SHP77 (cell line): ENCODE results near the gene PRMT7.

Experiments
- DNase-seq, 2 experiments: peaks; one replicate each; lab custom pipeline; 2025; lab: John Stamatoyannopoulos, UW

The PRMT7 gene

DNA sequence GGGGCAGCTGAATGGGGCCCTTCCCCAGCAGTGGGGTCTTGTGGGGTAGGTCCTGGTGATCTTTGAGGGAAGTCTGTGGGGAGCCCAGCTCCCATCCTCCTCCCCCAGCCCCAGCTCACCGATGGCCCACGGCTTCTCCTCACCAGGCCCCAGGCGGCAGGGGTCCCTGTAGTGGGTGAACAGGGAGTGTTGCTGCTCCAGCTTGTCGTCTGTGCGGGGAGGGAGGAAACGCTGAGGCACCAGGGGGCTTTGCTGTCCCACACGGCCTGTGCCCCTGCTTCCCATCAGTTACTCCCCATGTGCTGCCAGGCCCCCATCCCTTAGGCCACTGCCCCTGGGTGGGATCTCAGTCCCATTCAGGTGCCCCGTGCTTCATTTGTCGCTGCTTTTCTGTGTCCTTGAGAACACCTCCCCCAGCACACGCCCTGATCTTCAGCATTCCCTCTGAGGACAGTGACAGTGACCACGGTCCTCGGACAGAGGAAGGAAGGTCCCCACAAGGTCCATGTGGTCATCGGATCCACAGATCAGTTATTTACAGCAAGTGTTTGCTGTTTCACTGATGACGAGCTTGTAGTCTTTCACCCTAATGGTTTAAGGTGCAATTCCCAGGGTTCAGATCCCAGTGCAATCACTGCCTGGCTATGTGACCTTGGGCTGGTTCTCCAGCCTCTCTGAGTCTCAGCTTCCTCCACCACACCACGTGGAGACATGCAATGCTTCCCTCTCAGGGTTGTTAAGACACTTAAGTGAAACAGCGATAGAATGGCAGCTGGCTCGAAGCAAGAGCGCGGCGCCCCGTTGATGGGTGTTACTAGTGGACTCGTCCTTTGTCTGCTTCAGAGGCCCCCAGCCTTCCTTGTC lies 53.1 kb downstream of the PRMT7 start:
- no peak for DNase-seq

DNA sequence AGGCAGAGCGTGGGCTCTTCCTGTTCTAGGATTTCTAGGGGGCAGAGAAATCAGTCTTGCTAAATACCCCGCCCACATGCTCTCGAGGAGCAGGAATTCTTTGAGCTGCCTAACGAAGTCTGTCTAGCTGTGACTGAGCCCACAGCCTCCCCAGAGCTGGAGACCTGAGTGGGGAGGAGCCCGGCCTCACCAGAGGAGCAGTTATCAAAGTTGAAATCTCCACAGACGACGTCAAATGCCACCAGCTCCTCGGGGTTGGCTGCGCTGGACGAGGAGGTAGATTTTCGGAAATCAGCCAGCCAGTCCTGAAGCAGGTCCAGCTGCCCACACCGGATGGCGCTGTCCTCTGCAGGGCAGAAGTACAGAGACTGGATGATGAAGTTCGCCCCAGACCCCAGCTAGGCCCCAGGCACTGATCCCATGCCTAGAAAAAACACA lies 53.8 kb downstream of the PRMT7 start:
- no peak for DNase-seq

DNA sequence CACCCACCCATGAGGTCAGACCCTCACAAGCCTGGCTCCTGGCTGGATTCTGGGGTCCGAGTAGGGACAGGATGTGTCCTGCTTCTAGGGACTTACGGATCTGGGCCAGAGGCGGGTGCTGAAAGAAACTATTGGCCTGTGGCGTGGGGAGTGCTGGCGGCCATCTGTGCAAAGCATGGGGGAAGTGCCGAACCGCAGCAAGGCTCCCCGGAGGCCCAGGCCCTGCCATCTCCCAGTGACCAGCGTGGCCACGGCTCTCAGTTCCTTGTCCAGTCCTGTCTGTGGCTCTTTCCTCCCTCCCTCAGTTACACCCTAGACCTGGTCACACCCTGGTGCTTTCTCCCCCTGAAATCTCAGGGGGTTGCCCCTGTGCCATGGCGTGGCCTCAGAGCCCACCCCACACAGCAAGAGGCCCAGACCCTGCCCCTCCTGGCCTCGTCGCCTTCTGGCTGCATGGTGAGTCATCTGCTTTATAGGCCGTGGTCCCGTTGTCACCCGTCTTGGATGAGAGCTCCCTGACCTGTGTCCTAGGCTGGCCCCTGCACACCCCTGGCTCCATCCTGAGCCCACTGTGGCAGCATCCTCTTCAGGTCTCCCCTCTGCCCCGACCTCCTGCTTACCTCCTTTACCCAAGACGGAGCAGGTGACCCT lies 54.5 kb downstream of the PRMT7 start:
- no peak for DNase-seq

DNA sequence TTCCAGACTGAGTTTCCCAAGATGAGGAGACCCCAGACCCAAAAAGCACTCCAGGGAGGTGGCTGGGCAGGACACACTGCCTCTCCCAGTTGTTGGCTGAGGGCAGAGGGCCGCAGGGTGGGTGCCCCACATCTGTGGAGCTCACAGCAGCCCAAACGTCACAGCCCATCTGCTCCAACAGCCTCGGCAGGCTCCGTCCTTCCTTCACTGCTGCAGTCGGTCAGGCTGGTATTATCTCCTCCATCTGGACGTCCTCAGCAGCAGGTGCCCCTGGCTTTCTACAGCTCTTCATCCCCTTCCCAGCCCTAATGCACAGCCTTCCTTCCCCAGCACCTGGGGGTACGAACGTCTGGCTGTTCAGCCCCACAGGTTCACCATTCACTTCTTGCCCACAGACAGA lies 55.2 kb downstream of the PRMT7 start:
- no peak for DNase-seq

DNA sequence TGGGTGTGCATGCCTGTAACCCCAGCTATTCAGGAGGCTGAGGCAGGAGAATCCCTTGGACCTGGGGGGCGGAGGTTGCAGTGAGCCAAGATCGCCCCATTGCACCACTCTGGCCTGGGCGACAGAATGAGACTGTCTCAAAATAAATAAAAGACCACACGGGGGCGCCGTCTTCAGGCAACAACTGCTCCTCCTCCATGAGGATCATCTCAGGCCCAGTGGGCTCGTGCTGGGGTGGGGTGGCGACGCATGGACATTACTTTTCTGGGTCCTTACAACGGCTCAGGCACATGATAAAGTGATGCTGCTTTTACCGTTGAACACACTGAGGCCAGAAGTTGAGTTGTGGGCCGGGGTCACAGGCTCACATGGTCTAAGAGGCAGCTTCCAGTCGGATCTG lies 56.2 kb downstream of the PRMT7 start:
- peak in 1 of 2 experiments; percentile 39 for DNase-seq

DNA sequence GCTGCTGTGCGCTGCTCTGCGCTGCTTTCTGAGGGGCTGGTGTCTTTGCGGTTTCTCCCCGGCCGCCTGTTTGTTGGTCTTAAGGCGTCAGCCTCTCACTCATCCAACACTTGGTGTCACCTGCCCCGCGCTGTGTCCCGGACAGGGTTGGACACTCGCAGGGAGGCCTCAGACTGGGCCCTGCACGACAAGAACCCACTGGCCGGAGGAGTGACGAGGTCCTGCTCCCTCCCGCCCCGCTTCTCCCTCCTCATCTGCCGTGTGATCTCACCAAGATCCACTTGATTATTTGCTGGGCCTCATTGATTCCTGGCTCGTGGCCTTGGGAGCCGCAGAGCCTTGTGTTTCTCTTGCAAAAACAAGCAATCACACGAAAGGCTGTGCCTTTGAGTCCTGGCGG lies 56.6 kb downstream of the PRMT7 start:
- DNase-seq: no peak

DNA sequence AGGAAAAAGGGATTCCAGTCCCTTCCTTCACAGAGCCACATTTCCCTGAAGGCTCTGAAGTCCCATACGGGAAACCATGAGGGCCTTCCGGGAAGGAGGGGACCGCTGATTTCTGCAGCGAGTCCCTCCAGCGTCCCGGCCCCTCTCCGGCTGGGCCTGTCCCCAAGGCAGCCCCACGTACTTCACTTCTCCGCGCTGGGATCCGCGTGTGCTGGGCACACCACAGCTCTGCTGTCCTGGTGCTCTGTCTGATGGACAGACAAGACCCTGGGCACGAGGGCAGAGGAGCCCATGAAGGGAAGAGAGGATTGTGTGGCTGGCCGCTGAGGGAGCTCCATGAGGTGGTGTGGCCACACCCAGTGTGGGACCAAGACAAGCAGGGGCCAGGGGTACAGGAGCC lies 57.1 kb downstream of the PRMT7 start:
- no peak for DNase-seq

DNA sequence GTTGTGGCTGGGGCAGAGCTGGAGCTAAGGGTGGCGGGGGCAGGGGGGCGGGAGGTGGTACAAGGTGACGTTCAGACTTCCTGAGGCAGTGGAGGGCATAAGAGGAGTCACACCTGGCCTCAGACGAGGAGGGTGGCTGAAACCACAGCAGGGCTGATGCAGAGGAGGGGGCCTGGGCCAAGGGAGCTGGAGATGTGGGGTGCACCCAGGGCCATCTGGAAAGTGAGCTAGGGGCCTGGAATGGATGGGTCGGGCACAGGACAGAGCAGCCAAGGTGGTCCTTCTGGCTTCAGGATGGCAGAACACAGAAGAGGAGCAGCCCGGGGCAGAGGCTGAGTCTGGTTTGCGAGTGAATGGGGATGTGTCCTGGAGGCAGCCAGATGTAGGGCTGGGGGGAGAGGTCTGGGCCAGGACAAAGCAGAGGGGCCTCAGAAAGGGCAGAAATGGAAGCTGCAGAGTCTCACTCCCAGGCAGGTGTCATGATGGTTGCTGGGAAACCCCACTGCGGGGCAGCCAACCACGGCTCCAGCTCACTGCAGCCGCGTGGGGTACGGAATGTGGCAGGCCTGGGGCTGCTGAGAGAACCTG lies 57.6 kb downstream of the PRMT7 start:
- DNase-seq: no peak

DNA sequence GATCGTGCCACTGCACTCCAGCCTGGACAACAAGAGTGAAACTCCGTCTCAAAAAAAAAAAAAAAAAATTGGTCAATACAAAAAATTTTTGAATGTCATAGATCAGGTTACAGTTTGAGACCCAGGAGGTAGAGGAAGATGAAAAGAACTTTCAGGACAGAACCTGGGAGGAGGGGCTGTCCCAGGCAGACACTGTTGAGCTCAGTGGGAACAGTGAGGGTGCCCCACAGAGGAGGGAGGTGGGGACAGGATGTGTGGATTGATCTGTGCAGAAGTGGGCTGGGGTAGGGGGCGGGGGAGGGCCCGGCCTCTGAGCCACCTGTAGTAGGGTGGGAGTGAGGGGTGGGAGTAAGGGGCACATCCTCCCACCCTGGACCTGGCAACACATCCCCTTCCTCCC lies 58.3 kb downstream of the PRMT7 start:
- no peak for DNase-seq

DNA sequence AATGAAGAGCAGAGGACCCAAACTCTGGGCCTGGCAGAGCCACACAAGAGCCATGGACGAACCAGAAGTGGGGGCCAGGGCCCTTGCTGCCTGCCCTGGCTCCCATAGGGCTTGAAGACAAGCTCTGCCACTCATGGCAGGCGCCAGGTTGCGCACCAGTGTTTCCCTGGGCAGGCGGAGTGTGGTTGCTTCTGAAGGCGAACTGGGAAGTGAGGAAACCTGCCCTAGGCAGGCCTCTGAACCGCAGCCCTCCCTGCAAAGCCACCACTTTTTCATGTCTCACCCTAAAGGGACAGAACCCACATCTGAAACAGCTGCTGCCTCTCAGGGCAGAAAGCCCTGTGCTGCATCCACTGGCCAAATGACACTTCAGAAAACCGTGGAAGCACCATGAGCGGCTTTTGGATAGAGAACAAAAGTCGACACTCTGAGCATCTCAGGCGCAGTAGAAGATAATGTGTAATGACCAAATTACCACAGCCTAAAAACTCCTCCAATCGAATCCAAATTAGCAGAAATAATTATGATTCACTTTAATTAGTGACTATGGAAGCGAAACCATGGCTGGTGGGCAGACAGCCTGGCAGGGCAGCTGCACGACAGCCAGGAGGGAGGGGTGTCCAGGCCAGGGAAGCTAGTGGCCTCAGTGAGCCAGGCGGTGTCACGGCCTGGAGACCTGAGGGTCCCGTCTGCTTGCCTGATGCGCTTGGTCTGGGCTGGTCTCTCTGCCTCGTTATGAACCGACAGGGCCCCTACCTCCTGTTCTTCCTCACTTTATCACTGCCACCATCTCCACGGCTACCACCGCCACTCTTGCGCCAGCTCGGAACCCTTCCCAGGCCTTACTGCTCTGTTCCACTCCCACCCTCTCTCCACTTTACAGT lies 59.1 kb downstream of the PRMT7 start:
- no peak for DNase-seq

DNA sequence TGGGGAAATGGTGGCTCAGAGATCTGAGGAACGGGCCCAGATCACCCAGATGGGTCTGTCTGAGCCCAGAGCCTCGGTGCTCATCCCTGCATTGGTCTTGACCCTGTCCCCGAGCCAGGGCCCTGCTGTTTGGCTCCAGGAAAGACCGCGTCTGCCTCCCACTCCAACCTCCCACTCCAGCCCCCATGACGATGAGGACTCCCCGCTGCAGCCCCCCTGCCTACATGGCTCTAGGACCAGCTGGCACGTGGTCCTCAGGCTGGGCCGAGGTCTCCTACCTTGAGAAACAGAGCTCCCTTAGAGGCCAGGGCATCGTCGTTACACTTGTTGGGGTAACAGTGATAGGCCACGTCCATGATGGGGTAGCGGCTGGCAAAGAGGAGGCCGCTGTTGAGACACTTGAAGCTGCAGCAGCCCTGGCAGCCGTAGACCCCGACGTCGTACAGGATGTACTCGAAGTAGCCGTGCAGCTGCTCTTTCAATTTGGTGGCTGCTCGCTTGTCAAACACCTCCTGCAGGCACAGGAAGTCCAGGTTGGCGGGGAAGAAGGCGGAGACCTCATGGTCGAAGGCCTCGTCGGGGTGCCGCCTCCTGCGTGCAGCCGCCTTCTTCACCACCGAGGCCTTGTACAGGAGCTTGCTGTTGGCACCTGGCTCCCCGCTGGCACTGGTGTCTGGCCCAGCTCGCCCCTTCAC lies 59.9 kb downstream of the PRMT7 start:
- peak in 1 of 2 experiments; percentile 52 for DNase-seq

DNA sequence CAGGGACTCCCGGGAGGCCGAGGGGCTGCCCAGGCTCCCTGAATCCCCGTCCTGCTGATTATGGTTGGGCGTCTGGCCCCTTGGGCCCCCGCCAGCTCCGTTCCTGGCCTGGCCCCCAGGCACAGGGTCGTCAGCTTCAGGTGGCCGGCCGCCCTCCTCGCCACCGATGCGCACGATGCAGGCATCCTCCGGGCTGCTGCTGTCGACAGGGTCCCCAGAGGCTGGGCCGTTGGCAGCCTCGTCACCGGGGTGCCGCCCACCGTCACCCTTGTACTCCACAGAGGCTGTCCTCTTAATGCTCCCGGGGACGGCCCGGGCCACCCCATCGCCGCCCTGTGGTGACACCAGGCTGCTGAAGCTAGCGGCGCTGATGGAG lies 60.4 kb downstream of the PRMT7 start:
- no peak for DNase-seq

DNA sequence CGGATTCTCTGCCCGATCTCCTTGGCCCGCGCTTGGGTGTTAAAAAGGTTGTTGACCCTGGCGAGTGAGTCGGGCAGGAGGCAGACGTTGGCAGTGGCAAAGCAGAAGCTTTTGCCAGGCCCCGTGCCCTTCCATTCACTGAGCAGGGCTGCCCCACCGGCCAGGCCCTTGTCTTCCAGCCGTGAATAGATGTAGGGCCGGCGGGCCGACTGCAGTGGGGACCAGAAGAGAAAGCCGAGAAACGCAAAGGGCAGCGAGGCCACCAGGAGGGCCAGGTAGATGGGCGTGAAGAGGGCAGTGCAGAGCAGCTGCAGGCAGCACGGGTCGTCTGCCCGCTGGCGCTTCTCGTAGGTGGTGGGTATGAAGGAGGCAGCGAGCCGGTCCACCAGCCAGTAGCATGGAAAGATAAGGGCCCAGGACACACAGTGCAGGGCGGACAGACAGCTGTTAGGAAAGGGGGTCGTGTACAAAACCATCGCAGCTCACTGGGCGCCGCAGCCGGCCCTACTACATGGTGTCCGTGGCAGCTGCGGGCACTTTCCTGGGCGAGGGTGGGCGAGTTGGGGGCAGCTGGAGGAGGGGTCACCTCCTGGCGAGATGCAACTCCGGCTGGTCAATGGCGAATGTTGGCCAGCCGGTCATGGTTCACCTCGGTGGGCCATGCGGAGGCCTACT lies 61.0 kb downstream of the PRMT7 start:
- DNase-seq: no peak

DNA sequence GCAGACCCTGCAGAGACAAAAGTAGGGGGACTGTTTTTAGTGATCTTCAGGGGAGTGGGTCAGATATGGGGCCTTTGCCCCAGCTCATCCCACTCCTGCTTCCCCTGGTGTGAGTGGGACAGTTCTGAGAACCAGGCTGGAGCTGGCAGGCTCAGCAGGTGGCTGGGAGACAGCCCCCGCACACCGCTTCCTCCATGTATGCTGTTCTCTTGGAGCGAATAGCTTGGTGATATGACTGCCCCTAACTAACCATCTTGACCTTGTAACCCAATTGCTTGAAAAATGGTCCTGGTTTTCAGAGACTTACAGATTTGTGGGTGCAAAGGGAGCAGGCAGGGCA lies 61.5 kb downstream of the PRMT7 start:
- no peak for DNase-seq

DNA sequence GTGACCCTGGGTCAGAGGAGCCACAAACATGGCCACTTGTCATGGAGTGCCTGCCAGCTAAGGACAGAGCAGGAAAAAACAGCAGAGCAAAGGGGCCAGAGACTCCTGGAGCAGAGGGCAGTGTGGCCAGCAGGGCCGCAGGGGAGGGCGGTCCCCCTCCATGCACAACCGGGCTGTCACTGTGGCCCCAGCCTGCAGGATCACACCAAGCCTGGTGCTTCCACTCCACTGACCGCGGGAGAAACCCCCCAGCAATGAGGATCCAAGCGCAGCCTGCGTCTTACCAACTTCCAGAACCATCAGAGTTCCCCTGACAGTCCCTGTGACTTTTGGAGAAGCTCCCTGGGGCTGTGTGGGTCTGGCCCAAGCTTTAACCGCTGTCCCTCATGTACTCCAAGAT lies 62.0 kb downstream of the PRMT7 start:
- no peak for DNase-seq

DNA sequence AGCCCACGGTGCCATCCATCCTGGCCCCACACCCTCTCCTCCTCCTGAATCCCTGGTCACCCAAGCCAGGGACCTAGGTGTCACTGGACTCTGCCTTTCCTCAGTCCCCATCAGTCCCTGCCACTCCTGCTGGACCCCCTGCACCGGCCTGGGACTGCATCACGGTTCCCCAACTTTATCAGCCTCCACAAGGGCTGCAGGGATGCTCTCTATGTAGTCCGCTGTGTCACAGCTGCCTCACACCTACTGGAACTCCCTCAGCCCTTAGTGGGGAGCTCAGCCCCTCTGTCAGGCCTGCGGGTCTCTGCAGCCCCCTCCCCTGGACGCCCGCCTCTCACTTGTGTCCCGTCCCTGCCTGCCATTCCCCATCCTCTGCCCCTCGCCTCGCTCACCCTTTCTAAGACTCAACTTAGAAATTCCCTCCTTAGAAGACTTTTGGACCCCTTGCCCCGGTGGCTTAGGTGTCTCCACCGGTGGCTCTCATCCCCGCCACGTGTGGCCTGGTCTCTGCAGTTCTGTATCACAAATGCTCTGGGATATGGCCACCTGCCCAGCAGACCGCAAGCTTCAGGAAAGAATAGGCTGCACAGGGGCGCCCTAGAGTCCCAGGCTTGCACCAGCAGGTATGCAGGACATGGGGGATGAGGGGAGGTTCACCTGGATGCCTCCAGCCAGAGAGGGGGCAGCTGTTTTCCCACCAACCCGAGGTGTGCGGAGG lies 62.9 kb downstream of the PRMT7 start:
- DNase-seq: no peak

DNA sequence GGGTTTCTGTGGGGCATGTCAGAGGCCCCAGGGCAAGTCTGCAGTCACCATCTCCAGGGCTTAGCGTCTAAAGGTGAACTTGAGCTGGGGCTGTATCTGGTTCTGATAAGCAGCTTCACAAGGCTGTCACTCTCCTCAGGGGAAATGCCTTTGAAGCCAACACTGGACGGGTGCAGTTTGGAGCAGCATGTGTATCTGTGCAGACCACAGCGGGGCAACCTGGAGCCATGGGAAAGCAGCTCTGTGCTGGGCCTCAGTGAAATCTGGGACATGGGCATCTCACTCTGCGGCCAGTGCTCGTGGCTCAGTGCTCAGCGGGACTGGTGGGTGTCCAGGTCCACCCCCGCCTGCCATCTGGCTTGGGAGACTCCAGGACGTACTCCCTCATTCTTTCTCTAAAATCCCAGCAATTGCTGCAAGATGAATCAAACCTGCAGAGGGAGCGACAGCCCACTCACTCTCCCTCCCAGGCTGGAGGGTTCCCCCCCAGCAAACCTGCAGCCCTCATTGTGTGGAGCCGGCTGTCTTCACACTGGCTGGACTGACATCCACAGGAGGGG lies 63.5 kb downstream of the PRMT7 start:
- DNase-seq: no peak

DNA sequence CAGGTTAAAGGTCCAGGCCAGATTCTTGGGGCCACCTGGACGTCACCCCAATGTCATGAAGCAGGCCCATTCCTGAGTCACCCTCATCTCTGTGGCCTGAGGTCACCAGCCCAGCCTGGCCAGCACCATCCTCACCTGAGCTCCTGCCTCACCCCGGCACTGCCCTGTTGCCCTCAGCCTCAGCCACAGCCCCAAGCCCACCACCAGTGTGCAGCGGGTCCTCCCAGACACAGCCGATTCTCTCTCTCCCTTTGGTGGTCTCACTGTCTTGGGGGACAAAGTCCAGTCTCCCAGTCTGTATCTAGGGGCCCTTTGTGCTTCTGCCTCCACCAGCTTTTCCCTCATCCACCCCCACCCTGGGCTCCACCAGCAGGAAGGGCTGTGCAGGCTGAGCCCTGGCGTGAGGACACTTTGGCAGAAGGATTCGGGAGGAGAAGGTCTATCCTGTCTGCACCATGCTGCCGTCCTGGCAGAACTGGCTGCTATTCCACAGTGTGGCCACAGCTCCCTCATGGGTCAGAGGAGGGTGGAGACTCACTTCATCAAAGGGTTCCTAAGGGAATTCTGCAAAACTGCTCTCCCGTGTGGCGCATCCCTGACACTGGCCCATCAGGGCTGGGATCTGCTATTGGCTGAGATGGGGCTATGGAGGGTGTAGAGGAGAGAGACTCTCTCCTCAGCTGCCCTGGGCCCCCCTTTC lies 64.3 kb downstream of the PRMT7 start:
- no peak for DNase-seq

DNA sequence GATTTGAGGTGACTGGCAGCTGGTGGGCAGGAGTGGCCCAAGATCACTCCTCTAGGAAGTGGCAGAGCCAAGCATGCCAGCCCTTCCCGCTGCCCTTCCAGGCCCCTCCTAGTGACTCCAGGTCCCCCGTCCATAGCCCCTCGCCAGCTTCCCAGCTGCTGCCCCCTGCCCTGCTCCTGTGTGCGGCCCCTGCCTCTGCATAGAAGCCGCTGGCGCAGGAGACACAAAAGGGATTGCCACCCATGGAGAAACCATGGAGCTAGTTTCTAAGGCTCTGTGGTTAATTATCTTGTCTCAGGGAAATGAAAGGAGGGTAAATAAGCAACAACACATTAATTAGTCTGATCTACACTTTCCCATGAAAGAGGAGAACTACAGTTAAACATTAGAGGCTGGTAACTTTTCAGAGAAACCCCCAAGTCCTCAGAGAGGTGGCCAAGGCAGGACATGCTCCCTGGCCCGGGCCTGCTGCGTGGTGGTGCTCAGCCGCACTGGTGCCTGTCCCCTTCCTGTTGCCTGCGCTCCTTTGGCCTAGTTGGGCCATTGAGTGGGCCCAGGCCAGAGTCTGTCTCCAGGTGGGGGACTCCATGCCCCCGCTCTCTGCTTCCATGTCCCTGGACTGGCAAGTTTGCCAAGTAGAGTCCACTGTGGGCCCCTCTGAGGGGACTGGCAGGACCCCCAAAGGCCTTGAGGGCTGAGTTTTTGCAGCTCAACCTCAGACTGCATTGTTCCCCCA lies 65.2 kb downstream of the PRMT7 start:
- DNase-seq: no peak
